Large intestine (tissue), 3 donors: ENCODE results near the gene DIP2C. TPM values are rescaled to one million over a fixed set of nuclear protein-coding genes. Genes with fewer than 3 reads are reported as not detected.

ENCODE experiments used
- DNase-seq, 2 donors: peaks; one replicate each; pipeline versions ENCODE4 v3.0.0 to v3.0.0-alpha.2; 2013
- H3K27ac ChIP-seq: one replicate; pipeline ENCODE4 v1.5.1; 2013; ENCODE audit warnings: low read length
- H3K27me3 ChIP-seq: 2 replicates; pipeline ENCODE4 v1.6.1; 2013; ENCODE audit warnings: low read length; ENCODE audit not compliant: control insufficient read depth, insufficient read depth
- H3K36me3 ChIP-seq: 2 replicates; pipeline ENCODE4 v1.6.1; 2013; ENCODE audit warnings: low read length; ENCODE audit not compliant: control insufficient read depth, insufficient read depth
- H3K4me1 ChIP-seq: one replicate; pipeline ENCODE4 v1.6.1; 2013; ENCODE audit warnings: low read length; ENCODE audit not compliant: control insufficient read depth, insufficient read depth
- H3K4me3 ChIP-seq: one replicate; pipeline ENCODE4 v1.5.1; 2013; ENCODE audit warnings: low read length
- H3K9me3 ChIP-seq: one replicate; pipeline ENCODE4 v1.6.1; 2013; ENCODE audit warnings: mild to moderate bottlenecking, low read depth, low read length, moderate library complexity; ENCODE audit not compliant: control insufficient read depth
- WGBS: methylation state at CpG from one replicate; pipeline ENCODE4 v1.1.5; 2013; ENCODE audit warnings: low lambda C conversion rate; ENCODE audit not compliant: insufficient coverage; 5-methylcytosine and 5-hydroxymethylcytosine counted together
- polyA plus RNA-seq: library from polyadenylated mRNA; unstranded; fragments of 120-200 nt; gene quantifications from one replicate; pipeline ENCODE4 v1.2.1, GENCODE V29; 2013

The DIP2C gene
- polyA plus RNA-seq, 1 donor, result 16.5 TPM

GRCh38 chr10:552679-553078 is 136.8 kb downstream of the DIP2C start:
- H3K36me3 ChIP-seq, result no peaks in the 10 kb centered on the region
- no peak for DNase-seq
- no peaks in the 10 kb centered on the region for H3K27me3 ChIP-seq
- H3K4me3 ChIP-seq, result no peak overlapping the region
- no peaks in the 10 kb centered on the region for H3K4me1 ChIP-seq
- no peak overlapping the region for H3K27ac ChIP-seq
- WGBS, result no CpG with 5 or more reads among the region's 8 CpGs
- no peaks in the 10 kb centered on the region for H3K9me3 ChIP-seq

DNA sequence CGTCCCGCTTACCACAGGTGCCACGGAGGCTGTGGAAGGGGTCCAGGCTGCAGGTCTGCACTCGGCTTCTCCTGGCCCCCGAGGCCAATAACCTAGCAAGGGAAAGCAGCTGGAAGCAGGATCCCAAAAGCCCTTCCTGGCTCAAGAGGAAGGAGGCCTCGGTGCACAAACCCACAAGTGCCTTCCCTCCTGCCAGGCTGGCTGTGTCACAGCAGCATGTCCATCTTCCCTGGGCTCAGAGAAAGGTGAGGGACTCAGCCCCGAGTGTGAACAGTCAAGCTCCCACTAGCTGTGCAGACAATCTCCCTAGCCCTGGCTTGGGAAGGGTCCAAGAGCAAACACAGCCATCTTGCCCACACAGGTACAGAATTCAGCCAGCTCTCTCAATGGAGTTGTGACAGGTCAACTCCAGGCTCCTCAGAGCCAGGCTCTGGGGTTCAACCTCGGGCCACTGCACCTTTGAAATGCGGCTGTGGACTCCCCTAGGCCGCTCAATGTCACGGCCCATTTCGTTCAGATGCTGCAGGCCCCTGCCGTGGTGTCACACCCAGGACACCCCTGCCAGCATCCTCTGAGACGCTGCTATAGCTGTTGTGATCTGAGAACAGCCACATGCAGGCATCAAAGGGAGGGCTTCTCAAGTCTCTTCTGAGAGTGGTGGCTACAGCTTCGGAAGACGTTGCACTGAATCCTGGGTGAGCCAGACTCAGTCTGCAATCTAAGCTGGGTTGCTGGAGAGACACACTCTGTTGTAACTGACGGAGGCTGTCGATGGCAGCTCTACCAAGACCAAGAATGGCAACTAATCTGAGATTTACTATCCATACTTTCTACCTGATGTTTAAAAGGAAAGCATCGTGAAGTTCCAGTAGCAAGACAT is 137.9 kb downstream of the DIP2C start:
- Histone ChIP-seq H3K36me3 (no peaks in the 10 kb centered on the region), H3K9me3 (no peaks in the 10 kb centered on the region), H3K4me1 (peaks cover 6% of the 10 kb centered on the region), H3K4me3 (no peak overlapping the region), H3K27ac (no peak overlapping the region), H3K27me3 (no peaks in the 10 kb centered on the region)
- WGBS, result no CpG with 5 or more reads among the region's 19 CpGs
- no peak for DNase-seq

- no peak overlapping the region for H3K27ac ChIP-seq
- H3K27me3 ChIP-seq, result no peaks in the 10 kb centered on the region
- DNase-seq, result no peak
- H3K4me3 ChIP-seq, result no peak overlapping the region
- H3K9me3 ChIP-seq, result no peaks in the 10 kb centered on the region
- H3K4me1 ChIP-seq, result peaks cover 11% of the 10 kb centered on the region
- WGBS, result no CpG with 5 or more reads among the region's 20 CpGs
- H3K36me3 ChIP-seq, result no peaks in the 10 kb centered on the region
These were observed 138.6 kb downstream of the DIP2C start for GRCh38 chr10:550665-551372.

- Histone ChIP-seq H3K4me1 (peaks cover 11% of the 10 kb centered on the region), H3K36me3 (no peaks in the 10 kb centered on the region), H3K27ac (no peak overlapping the region), H3K27me3 (no peaks in the 10 kb centered on the region), H3K9me3 (no peaks in the 10 kb centered on the region), H3K4me3 (no peak overlapping the region)
- no CpG with 5 or more reads among the region's 16 CpGs for WGBS
- DNase-seq, result no peak
These were observed 140.1 kb downstream of the DIP2C start for GRCh38 chr10:549391-549790.

DNA sequence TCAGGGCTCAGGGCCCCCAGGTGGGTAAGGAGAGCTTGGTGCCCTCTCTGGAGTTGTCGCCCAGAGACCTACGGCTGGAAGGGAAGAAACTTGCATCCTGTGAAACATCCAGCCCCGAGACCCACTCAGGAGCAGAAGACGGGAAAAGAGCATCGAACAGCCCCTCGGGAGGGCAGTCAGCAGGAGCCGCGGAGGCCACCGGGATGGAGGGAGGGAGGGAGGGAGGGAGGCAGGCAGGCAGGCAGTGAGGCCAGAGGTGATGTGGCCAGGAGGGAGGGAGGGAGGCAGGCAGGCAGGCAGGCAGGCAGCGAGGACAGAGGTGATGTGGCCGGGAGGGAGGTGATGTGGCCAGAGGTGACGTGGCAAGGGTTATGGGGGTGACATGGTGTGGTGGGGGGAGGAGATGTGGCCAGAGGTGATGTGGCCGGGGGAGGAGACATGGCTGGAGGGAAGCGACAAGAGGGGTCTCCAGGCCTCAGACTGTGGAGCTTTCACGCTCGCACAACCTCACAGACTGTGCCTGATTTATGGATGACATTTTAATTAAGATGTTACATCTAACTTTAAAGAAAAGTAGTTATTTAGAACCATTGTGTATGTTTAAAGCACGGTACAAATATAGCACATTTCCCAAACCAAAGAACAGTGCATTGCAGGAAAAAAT is 141.1 kb downstream of the DIP2C start:
- H3K36me3 ChIP-seq, result no peaks in the 10 kb centered on the region
- 100% methylated on average over 2 of the region's 17 CpGs for WGBS
- no peaks in the 10 kb centered on the region for H3K9me3 ChIP-seq
- peaks cover 11% of the 10 kb centered on the region for H3K4me1 ChIP-seq
- no peak overlapping the region for H3K27ac ChIP-seq
- H3K27me3 ChIP-seq, result no peaks in the 10 kb centered on the region
- no peak for DNase-seq
- H3K4me3 ChIP-seq, result no peak overlapping the region

DNA sequence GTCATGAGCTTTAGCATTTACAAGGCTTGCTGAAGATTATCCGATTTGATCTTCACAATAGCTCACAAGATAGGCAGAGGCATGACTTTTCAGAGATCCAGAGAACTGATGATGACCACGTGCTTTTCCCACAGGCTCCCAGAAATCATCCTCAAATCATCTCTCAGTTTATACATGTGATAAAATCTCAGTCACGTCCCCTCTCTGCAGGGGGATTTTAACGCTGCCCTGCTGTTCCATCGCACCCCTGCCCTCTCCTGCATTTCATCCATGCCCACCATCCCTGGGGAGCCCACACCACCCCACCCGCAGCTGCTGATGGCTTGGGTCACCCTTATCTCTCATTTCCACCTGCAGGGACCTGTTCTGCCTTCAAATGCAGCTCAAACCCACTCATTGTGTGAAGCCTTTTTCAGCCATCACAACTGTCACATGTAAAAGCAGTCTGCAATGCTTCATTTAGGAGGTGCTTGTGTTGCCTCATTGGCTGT is 141.8 kb downstream of the DIP2C start:
- WGBS, result no CpG with 5 or more reads among the region's 6 CpGs
- Histone ChIP-seq H3K4me1 (peaks cover 11% of the 10 kb centered on the region), H3K9me3 (no peaks in the 10 kb centered on the region), H3K27me3 (no peaks in the 10 kb centered on the region), H3K4me3 (no peak overlapping the region), H3K27ac (no peak overlapping the region), H3K36me3 (no peaks in the 10 kb centered on the region)
- no peak for DNase-seq

DNA sequence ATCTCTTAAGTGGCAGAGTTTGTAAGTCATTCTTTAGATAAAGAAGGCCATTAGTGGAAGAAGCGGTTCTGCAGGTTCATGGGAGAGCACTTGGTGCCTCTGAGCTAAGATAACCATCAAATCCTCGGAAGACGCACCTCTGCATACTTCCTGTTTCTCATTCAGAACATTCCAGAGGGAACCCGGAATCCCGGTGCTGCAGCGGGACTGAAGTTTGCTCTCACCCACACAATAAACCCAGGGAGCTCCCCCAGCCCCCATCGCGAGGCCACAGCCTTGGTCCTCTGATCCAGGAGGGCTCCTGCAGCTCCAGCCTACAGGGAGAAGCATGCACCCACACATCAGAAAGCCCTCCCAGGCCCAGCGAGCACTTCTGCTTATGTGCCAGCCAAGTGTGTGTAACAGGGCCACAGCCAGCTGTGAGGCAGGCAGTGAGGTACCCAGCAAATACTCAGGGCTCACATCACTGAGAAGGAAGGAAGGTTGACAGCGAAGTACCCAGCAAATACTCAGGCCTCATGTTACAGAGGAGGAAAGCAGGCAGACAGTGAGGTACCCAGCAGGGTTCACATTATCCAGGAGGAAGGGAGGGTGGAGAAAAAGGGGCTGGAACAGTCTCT is 142.4 kb downstream of the DIP2C start:
- H3K36me3 ChIP-seq, result no peaks in the 10 kb centered on the region
- DNase-seq, result peak; percentile 56 to 73
- WGBS, result no CpG with 5 or more reads among the region's 10 CpGs
- no peaks in the 10 kb centered on the region for H3K27me3 ChIP-seq
- H3K4me3 ChIP-seq, result no peak overlapping the region
- H3K27ac ChIP-seq, result no peak overlapping the region
- H3K4me1 ChIP-seq, result peaks cover 11% of the 10 kb centered on the region
- H3K9me3 ChIP-seq, result no peaks in the 10 kb centered on the region

DNA sequence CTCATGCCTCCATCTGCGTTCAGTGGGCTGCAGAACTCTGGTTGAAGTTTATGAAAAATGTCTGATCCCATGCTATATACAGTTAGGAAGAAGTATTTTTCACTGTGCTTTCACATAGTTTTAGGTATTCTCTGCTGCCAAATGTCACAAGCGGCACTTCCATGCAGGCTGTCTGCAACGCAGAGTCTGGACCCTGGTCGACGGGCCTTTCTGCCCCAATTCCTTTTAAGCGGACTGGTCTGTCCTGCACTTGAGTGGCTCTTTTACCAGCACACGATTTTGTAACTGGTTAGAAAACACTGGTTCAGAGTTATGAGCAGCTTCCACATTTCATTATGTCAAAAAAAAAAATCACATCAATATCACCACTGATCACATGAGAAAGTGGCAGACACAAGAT is 143.0 kb downstream of the DIP2C start:
- no peak overlapping the region for H3K4me3 ChIP-seq
- no peak overlapping the region for H3K27ac ChIP-seq
- H3K4me1 ChIP-seq, result peaks cover 14% of the 10 kb centered on the region
- WGBS, result no CpG with 5 or more reads among the region's 7 CpGs
- no peaks in the 10 kb centered on the region for H3K9me3 ChIP-seq
- no peaks in the 10 kb centered on the region for H3K27me3 ChIP-seq
- DNase-seq, result no peak
- H3K36me3 ChIP-seq, result no peaks in the 10 kb centered on the region

GRCh38 chr10:543862-544822 is 145.3 kb downstream of the DIP2C start:
- H3K27me3 ChIP-seq, result no peaks in the 10 kb centered on the region
- H3K36me3 ChIP-seq, result no peaks in the 10 kb centered on the region
- DNase-seq, result no peak
- no peak overlapping the region for H3K27ac ChIP-seq
- no peaks in the 10 kb centered on the region for H3K9me3 ChIP-seq
- WGBS, result 100% methylated on average over 3 of the region's 21 CpGs
- peaks cover 14% of the 10 kb centered on the region for H3K4me1 ChIP-seq
- H3K4me3 ChIP-seq, result no peak overlapping the region
